Vagina (tissue), 2 donors: ENCODE data around the gene PARN.

ENCODE experiments used
- CTCF ChIP-seq, 3 experiments: fragments of 450-650 bp in 2 of 3; fragments of 200-600 bp in 1 of 3; sonication (generic) in 1 of 3; IDR thresholded peaks; one replicate each; pipeline ENCODE4 v1.5.1; 2017 to 2019; ENCODE audit warnings: antibody characterized with exemption in 3 of 3, mild to moderate bottlenecking in 2 of 3, moderate library complexity in 2 of 3
- POLR2A ChIP-seq, 2 donors: fragments of 450-650 bp; IDR thresholded peaks; one replicate each; pipeline ENCODE4 v1.6.1; 2017; ENCODE audit warnings: antibody characterized with exemption in 2 of 2, mild to moderate bottlenecking in 2 of 2, moderate library complexity in 2 of 2

GRCh38 chr16:14398014-14398717 lies 231.9 kb downstream of the PARN start:
- TF ChIP-seq CTCF (IDR thresholded peaks at IDR 0.05) (no peak), POLR2A (IDR thresholded peaks at IDR 0.05) (no peak)
